Thoracic aorta (tissue), 2 donors: Measurements from ENCODE around the gene BCL3. TPM values are rescaled to one million over a fixed set of nuclear protein-coding genes. Genes with fewer than 3 reads are reported as not detected.

Experiments used
- ATAC-seq: fragments of 150-250 bp; one replicate; pipeline ENCODE4 v1.8.0; 2017; ENCODE audit warnings: low read depth; ENCODE audit not compliant: insufficient number of reproducible peaks, low FRiP score
- DNase-seq: peaks from one replicate; pipeline ENCODE4 v3.0.0-alpha.2; 2020; ENCODE audit warnings: low spot score
- H3K27ac ChIP-seq, 2 donors: fragments of 200-600 bp; sonication (generic); 1 replicate in 1 of 2; 2 replicates in 1 of 2; pipeline ENCODE4 v1.5.1; 2016; ENCODE audit warnings: mild to moderate bottlenecking in 2 of 2, moderate library complexity in 2 of 2
- H3K27me3 ChIP-seq: fragments of 200-600 bp; sonication (generic); replicated peaks from 2 replicates; pipeline ENCODE4 v1.6.0; 2016; ENCODE audit warnings: mild to moderate bottlenecking; ENCODE audit not compliant: insufficient read depth
- H3K36me3 ChIP-seq: fragments of 200-600 bp; sonication (generic); one replicate; pipeline ENCODE4 v1.5.1; 2016
- H3K4me1 ChIP-seq, 2 donors: fragments of 200-600 bp; sonication (generic); 1 replicate in 1 of 2; 2 replicates in 1 of 2; pipeline versions ENCODE4 v1.5.1 to v1.6.0; 2016; ENCODE audit warnings: low read depth in 2 of 2, mild to moderate bottlenecking in 1 of 2; ENCODE audit not compliant: control insufficient read depth in 1 of 2
- H3K4me3 ChIP-seq: fragments of 200-600 bp; sonication (generic); 2 replicates; pipeline ENCODE4 v1.5.1; 2016; ENCODE audit warnings: mild to moderate bottlenecking
- H3K9me3 ChIP-seq: fragments of 200-600 bp; sonication (generic); 2 replicates; pipeline ENCODE4 v1.5.1; 2016
- total RNA-seq, 2 donors: library from RNA; depleted of rRNA; stranded (reverse); fragments of >200 nt; gene quantifications; one replicate each; pipeline versions ENCODE4 v1.1.0 to v1.2.3, GENCODE V29; 2016
- TF ChIP-seq, protein P1 (sequence below): fragments of 200-600 bp; sonication (generic); IDR thresholded peaks from one replicate; pipeline ENCODE4 v1.5.1; 2019; ENCODE audit warnings: antibody characterized with exemption

The BCL3 gene
- total RNA-seq, 2 donors from 2014 or later = 43.1 to 77.9 TPM

GRCh38 chr19:44753932-44754749, 5.6 kb downstream of the BCL3 start:
- Histone ChIP-seq H3K4me3 (peak overlapping the region; percentile 82), H3K4me1 (peaks cover 60 to 82% of the 10 kb centered on the region in 2 donors), H3K27ac (peak overlapping the region; percentile 88 to 92), H3K9me3 (no peaks in the 10 kb centered on the region), H3K27me3 (no peaks in the 10 kb centered on the region), H3K36me3 (peaks cover 3% of the 10 kb centered on the region)
- DNase-seq (peak; percentile 87), ATAC-seq (peak; percentile 20)
- TF ChIP-seq, protein P1, sequence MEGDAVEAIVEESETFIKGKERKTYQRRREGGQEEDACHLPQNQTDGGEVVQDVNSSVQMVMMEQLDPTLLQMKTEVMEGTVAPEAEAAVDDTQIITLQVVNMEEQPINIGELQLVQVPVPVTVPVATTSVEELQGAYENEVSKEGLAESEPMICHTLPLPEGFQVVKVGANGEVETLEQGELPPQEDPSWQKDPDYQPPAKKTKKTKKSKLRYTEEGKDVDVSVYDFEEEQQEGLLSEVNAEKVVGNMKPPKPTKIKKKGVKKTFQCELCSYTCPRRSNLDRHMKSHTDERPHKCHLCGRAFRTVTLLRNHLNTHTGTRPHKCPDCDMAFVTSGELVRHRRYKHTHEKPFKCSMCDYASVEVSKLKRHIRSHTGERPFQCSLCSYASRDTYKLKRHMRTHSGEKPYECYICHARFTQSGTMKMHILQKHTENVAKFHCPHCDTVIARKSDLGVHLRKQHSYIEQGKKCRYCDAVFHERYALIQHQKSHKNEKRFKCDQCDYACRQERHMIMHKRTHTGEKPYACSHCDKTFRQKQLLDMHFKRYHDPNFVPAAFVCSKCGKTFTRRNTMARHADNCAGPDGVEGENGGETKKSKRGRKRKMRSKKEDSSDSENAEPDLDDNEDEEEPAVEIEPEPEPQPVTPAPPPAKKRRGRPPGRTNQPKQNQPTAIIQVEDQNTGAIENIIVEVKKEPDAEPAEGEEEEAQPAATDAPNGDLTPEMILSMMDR = no peak

DNA sequence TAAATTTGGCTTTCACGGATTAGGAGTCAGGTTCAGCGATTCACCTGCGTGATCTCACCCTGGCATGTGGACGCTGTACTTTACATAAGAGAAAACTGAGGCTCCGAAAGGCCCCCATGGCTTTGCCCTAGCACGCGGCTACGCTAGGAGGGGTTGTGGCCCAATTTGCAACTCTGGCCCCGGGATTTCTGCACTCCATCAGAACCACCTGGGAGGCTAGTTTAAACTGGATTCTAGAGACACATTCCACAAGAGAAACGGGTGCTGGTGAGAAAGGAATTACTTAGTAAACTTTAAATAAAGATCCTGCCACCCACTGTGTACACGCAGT, 6.2 kb downstream of the BCL3 start:
- Histone ChIP-seq H3K4me1 (peaks cover 56 to 82% of the 10 kb centered on the region in 2 donors), H3K27ac (peak overlapping the region; percentile 88 to 92), H3K4me3 (peak overlapping the region; percentile 82), H3K36me3 (peaks cover 8% of the 10 kb centered on the region), H3K27me3 (no peaks in the 10 kb centered on the region), H3K9me3 (no peaks in the 10 kb centered on the region)
- DNase-seq (no peak), ATAC-seq (no peak)
- TF ChIP-seq, protein P1 = no peak

DNA sequence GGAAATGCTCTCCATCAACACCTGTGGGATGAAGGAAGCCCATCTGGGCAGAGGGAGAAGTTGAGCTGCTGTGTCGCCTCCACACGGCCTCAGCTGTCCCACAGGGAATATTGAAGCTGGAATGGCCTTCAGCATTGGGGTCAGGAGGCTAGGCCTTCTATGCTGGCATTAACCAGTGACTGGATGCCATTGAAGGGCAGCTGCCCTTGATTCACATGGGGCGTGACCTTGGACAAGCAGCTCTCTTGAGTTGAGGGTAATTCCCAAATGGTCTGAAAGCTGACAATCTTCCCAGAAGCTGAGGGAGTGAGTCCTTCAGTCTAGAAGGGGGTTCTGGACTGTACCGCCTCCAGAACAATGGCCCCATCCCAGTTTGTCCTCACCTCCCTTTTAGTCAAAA, 6.7 kb downstream of the BCL3 start:
- ATAC-seq (no peak), DNase-seq (no peak)
- Histone ChIP-seq H3K27ac (peak overlapping the region; percentile 16 to 92), H3K4me1 (peaks cover 53 to 78% of the 10 kb centered on the region in 2 donors), H3K4me3 (peak overlapping the region; percentile 82), H3K36me3 (peaks cover 11% of the 10 kb centered on the region), H3K9me3 (no peaks in the 10 kb centered on the region), H3K27me3 (no peaks in the 10 kb centered on the region)
- TF ChIP-seq, protein P1 = no peak

DNA sequence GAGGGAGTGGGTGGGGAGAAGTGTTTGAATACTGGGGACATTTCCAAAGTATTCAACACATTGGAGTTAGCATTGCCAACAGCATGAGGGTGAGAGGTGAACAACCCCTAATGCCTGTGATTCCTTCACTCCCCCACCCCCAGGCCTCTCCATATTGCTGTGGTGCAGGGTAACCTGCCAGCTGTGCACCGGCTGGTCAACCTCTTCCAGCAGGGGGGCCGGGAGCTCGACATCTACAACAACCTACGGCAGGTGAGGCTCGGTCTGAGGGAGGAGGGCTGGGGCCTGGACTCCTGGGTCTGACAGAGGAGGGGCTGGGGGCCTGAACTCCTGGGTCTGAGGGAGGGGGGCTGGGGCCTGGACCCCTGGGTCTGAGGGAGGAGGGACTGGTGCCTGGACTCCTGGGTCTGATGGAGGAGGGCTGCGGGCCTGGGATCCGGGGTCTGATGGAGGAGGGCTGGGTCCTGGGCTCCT, 7.6 kb downstream of the BCL3 start:
- TF ChIP-seq, protein P1 = no peak
- DNase-seq (no peak), ATAC-seq (no peak)
- Histone ChIP-seq H3K9me3 (no peaks in the 10 kb centered on the region), H3K4me1 (peaks cover 47 to 69% of the 10 kb centered on the region in 2 donors), H3K27ac (peak overlapping the region; percentile 76 to 92), H3K27me3 (no peaks in the 10 kb centered on the region), H3K36me3 (peaks cover 14% of the 10 kb centered on the region), H3K4me3 (no peak overlapping the region)

DNA sequence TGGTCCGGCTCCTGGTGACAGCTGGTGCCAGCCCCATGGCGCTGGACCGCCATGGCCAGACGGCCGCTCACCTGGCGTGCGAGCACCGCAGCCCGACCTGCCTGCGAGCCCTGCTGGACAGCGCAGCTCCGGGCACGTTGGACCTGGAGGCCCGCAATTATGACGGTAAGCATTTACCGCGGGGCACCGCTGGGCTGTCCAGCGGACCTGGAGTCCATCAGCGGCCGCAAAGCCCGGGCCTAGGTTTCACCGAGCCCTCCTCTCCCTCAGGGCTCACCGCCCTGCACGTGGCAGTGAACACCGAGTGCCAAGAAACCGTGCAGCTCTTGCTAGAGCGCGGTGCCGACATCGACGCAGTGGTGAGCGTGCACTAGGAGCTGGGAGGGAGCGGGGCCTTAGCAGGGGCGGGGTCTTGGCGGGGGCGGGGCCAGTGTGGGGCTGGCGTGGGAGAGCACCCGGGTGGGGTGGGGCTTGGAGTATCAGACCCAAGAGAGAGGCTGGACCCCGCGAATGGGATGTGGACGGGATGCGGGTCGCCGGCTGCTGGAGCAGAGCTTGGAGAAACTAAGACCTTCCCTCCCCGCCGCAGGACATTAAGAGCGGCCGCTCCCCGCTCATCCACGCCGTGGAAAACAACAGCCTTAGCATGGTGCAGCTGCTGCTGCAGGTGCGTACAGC, 8.7 kb downstream of the BCL3 start:
- ATAC-seq = peak; percentile 25
- peak; percentile 47 for DNase-seq
- peaks cover 45 to 61% of the 10 kb centered on the region in 2 donors for H3K4me1 ChIP-seq

More for the DNA sequence above, 8.7 kb downstream of the BCL3 start:
- TF ChIP-seq, protein P1 = peak; percentile 8
- Histone ChIP-seq H3K4me3 (peak overlapping the region; percentile 71), H3K36me3 (peaks cover 11% of the 10 kb centered on the region), H3K9me3 (no peaks in the 10 kb centered on the region), H3K27ac (peak overlapping the region; percentile 75 to 76), H3K27me3 (no peaks in the 10 kb centered on the region)
